ENCODE measurements around the gene HRH2.
"Not testable (repeated sequence)": the region's sequence is repeated elsewhere in the genome, so short reads cannot be mapped to it uniquely, and the experiment has no call there.

DNA sequence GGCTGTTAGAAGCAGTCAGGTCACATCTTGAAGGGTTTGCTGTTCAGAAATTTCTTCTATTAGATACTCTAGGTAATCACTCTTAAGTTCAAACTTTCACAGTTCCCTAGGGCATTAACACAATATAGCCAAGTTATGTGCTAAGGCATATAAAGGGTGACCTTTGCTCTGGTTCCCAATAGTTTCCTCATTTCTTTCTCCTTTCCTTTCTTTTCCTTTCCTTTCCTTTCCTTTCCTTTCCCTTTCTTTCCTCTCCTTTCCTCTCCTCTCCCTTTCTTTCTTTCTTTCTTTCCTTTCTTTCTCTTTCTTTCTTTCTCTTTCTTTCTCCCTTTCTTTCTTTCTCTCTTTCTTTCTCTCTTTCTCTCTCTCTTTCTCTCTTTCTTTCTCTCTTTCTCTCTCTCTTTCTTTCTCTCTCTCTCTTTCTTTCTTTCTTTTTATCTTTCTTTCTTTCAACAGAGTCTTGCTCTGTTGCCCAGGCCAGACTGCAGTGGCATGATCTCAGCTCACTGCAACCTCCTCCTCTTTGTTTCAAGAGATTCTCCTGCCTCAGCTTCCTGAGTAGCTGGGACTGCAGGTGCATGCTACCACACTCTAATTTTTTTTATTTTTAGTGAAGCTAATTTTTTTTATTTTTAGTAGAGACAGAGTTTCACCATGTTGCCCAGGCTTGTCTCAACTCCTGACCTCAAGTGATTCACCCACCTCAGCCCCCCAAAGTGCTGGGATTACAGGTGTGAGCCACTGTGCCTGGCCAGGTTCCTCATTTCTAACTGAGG is 7.3 kb upstream of the HRH2 start:
- TF ChIP-seq, protein P1, sequence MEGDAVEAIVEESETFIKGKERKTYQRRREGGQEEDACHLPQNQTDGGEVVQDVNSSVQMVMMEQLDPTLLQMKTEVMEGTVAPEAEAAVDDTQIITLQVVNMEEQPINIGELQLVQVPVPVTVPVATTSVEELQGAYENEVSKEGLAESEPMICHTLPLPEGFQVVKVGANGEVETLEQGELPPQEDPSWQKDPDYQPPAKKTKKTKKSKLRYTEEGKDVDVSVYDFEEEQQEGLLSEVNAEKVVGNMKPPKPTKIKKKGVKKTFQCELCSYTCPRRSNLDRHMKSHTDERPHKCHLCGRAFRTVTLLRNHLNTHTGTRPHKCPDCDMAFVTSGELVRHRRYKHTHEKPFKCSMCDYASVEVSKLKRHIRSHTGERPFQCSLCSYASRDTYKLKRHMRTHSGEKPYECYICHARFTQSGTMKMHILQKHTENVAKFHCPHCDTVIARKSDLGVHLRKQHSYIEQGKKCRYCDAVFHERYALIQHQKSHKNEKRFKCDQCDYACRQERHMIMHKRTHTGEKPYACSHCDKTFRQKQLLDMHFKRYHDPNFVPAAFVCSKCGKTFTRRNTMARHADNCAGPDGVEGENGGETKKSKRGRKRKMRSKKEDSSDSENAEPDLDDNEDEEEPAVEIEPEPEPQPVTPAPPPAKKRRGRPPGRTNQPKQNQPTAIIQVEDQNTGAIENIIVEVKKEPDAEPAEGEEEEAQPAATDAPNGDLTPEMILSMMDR (IDR thresholded peaks at IDR 0.05) = not testable (repeated sequence)
- TF ChIP-seq POLR2AphosphoS5, EP300, POLR2A (IDR thresholded peaks at IDR 0.05): not testable (repeated sequence)
